ENCODE data around the gene KCNJ6.
"Not testable (repeated sequence)": the region's sequence is repeated elsewhere in the genome, so short reads cannot be mapped to it uniquely, and the experiment has no call there.

The KCNJ6 gene

DNA sequence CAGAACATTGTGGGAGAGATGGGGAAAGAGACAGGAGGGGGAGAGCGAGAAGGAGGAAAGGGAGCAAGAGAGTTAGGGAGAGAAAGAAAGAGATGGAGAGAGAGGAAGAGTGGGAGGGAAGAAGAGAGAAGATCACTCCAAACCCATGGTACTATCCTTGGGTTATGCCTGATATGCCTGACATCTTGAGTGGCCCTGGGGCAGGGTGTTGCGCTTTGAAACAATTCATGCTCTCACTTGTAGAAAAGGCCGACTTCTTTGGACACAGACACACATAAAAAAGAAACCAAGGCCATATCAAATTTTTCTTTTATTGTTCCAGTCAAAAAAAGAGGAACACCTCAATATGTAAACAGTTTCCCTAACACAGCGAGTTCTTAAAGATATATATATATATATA, 309.2 kb downstream of the KCNJ6 start:
- no peak for FAIRE-seq
- TF ChIP-seq POLR2A (IDR thresholded peaks at IDR 0.05; ENCODE audit: low read depth, low read length) = no peak
- no peak for DNase-seq (ENCODE audit: insufficient read length, low spot score)

GRCh38 chr21:37606549-37606948, 309.7 kb downstream of the KCNJ6 start:
- DNase-seq (ENCODE audit: insufficient read length, low spot score) (no peak), FAIRE-seq (no peak)
- TF ChIP-seq POLR2A (IDR thresholded peaks at IDR 0.05; ENCODE audit: low read depth, low read length) = no peak

DNA sequence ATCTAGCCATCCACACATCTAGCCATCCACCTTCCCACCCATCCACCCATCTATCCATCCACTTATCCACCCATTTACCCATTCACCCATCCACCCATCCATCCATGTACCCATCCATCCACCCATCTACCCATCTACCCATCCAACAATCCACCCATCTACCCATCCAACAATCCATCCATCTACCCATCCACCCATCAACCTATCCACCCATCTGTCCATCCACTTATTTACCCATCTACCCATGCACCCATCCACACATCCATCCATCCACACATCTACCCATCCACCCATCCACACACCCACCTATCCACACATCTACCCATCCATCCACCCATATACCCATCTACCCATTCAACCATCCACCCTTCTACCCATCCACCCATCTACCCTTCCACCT, 311.3 kb downstream of the KCNJ6 start:
- DNase-seq (ENCODE audit: insufficient read length, low spot score) = no peak
- TF ChIP-seq POLR2A (IDR thresholded peaks at IDR 0.05; ENCODE audit: low read depth, low read length) = no peak
- FAIRE-seq = no peak

- FAIRE-seq = no peak
- DNase-seq (ENCODE audit: insufficient read length, low spot score) = no peak
- no peak for TF ChIP-seq POLR2A (IDR thresholded peaks at IDR 0.05; ENCODE audit: low read depth, low read length)
Observed at GRCh38 chr21:37603129-37603528, 313.1 kb downstream of the KCNJ6 start.

DNA sequence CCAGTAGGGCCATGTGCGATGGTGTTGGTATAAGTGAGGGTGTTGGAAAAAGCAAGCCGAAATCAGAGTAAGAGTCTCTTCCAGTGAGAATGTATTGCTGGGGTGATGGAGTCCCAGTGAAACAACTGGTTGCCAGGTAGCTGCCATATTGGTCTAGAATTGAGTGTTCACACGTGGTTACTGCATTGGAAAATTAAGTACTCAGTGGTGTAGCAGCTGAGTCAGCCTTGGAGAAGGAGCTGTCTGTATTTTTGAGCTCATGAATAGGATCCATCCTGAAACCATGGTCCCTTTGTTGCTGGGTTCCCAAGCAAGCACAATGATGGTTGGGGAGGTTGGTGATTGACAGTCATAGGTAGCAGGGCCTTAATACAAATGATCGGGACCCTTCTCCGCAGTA, 314.3 kb downstream of the KCNJ6 start:
- no peak for TF ChIP-seq POLR2A (IDR thresholded peaks at IDR 0.05; ENCODE audit: low read depth, low read length)
- DNase-seq (ENCODE audit: insufficient read length, low spot score) (no peak), FAIRE-seq (no peak)

- no peak for TF ChIP-seq POLR2A (IDR thresholded peaks at IDR 0.05; ENCODE audit: low read depth, low read length)
- FAIRE-seq (no peak), DNase-seq (ENCODE audit: insufficient read length, low spot score) (no peak)
Observed at GRCh38 chr21:37601027-37601426, 315.2 kb downstream of the KCNJ6 start.

GRCh38 chr21:37595944-37596343, 320.3 kb downstream of the KCNJ6 start:
- no peak for DNase-seq (ENCODE audit: insufficient read length, low spot score)
- no peak for FAIRE-seq
- TF ChIP-seq POLR2A (IDR thresholded peaks at IDR 0.05; ENCODE audit: low read depth, low read length) = no peak

GRCh38 chr21:37594472-37594951, 321.7 kb downstream of the KCNJ6 start:
- FAIRE-seq (no peak), DNase-seq (ENCODE audit: insufficient read length, low spot score) (no peak)
- TF ChIP-seq POLR2A (IDR thresholded peaks at IDR 0.05; ENCODE audit: low read depth, low read length) = no peak

DNA sequence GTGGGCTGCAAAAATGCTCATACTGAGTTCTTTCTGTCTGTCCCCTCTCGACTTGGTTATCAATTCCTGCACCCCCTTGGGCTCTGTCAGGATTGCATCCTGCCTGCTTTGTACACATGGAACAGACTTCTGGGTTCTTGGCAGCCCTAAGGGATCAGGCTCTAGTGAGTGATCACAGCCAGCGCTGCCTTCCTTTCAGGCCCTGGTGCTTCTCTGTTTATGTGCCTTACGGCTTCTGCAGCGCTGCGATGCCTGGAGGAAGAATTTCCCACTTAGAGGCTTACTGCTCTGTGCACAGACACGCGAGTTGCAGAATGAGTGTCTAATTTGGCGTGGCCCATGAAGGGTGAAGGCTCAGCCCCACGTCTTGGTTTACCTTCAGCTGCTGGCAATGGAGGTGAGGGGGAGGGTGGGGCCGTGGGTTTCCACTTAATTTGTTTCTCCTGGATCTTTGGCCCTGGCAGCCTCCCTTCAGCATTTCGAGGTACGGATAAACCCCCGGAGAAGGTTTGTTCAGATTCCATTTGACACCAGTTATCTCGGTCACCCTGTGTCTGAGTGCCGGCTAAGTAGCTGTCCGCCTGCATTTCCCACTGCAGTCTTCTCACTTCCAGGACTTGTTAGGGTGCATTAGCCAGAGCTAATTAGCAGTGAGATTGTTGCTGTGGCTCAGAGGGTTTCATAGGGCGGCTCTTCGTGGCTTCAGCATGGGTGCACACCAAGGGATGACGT, 322.4 kb downstream of the KCNJ6 start:
- DNase-seq (ENCODE audit: insufficient read length, low spot score) (no peak), FAIRE-seq (no peak)
- no peak for TF ChIP-seq POLR2A (IDR thresholded peaks at IDR 0.05; ENCODE audit: low read depth, low read length)

- TF ChIP-seq POLR2A (IDR thresholded peaks at IDR 0.05; ENCODE audit: low read depth, low read length) = no peak
- FAIRE-seq (no peak), DNase-seq (ENCODE audit: insufficient read length, low spot score) (no peak)
Observed at GRCh38 chr21:37593015-37593414, 323.2 kb downstream of the KCNJ6 start.

DNA sequence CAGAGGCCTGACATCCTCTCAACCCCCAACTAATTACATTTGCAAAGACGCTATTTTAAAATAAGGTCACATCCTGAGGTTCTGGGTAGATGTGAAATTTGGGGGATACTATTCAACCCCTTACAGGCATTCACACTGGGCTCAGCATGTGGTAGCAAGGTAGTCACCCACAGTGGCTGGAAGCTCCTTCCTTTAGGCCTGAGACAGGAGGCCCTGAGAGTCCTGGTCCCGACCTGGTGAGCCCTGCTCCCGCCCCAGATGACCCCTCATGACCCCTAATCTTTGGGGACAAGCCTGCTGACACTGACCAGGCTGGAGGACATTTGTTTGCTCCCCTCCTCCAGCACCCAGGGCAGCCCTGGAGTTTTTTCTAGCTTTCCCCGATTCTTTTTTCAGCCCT, 323.8 kb downstream of the KCNJ6 start:
- no peak for TF ChIP-seq POLR2A (IDR thresholded peaks at IDR 0.05; ENCODE audit: low read depth, low read length)
- DNase-seq (ENCODE audit: insufficient read length, low spot score) (no peak), FAIRE-seq (no peak)

DNA sequence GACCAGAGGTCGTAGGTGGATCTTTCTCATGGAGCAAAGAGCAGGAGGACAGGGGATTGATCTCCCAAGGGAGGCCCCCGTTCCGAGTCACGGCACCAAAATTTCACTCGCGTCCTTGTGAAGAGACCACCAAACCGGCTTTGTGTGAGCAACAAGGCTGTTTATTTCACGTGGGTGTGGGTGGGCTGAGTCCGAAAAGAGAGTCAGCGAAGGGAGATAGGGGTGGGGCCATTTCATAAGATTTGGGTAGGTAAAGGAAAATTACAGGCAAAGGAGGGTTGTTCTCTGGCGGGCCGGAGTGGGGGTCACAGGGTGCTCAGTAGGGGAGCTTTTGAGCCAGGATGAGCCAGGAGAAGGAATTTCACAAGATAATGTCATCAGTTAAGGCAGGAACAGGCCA, 324.3 kb downstream of the KCNJ6 start:
- not testable (repeated sequence) for DNase-seq (ENCODE audit: insufficient read length, low spot score); FAIRE-seq

GRCh38 chr21:37590836-37591235, 325.4 kb downstream of the KCNJ6 start:
- not testable (repeated sequence) for DNase-seq (ENCODE audit: insufficient read length, low spot score)

GRCh38 chr21:37588644-37589043, 327.6 kb downstream of the KCNJ6 start:
- not testable (repeated sequence) for DNase-seq (ENCODE audit: insufficient read length, low spot score); FAIRE-seq

More at GRCh38 chr21:37590836-37591235, 325.4 kb downstream of the KCNJ6 start:
- not testable (repeated sequence) for FAIRE-seq

DNA sequence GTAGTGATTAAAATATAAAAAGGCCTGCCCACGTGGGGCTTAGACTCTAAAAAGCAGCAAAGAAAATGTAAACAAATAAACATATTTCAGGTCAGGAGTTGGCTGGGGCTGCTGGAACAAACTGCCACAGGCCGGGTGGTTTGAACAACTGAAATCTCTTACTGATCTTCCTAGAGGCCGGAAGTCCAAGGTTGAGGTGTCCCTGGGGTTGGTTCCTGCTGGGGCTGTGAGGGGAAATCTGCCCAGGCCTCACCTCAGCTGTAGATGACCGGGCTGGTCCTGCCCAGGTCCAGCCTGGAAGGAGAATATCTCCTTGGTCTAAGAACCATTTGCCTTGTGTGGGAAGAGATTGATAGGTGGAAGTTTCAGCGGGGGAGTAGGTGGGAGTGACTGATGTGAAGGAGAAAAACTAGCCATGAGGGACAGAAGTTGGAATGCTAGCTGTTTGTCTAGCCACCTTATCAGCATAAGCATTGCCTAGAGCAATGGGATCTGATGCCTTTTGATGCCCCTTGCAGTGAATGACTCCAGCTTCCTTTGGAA, 328.6 kb downstream of the KCNJ6 start:
- DNase-seq (ENCODE audit: insufficient read length, low spot score) (no peak), FAIRE-seq (no peak)
- no peak for TF ChIP-seq POLR2A (IDR thresholded peaks at IDR 0.05; ENCODE audit: low read depth, low read length)
